HUES48 (cell line): Measurements from ENCODE around the gene KCNJ16.

ENCODE experiments used
- H3K27ac ChIP-seq: one replicate; pipeline ENCODE4 v1.7.0; 2013; ENCODE audit warnings: low read depth, low read length, inconsistent platforms
- H3K27me3 ChIP-seq: 2 replicates; pipeline ENCODE4 v1.6.1; 2013; ENCODE audit warnings: mild to moderate bottlenecking, low read length; ENCODE audit not compliant: control insufficient read depth, insufficient read depth
- H3K36me3 ChIP-seq: 2 replicates; pipeline ENCODE4 v1.6.1; 2013; ENCODE audit warnings: low read length; ENCODE audit not compliant: control insufficient read depth, insufficient read depth
- H3K4me1 ChIP-seq: 2 replicates; pipeline ENCODE4 v1.6.1; 2013; ENCODE audit warnings: mild to moderate bottlenecking, low read length; ENCODE audit not compliant: control insufficient read depth, insufficient read depth
- H3K4me3 ChIP-seq: 2 replicates; pipeline ENCODE4 v1.5.1; 2013; ENCODE audit warnings: mild to moderate bottlenecking, low read depth, low read length
- H3K9ac ChIP-seq: 2 replicates; pipeline ENCODE4 v1.6.1; 2013; ENCODE audit warnings: mild to moderate bottlenecking, low read depth, low read length, moderate library complexity
- H3K9me3 ChIP-seq: 2 replicates; pipeline ENCODE4 v1.6.1; 2013; ENCODE audit warnings: low read length; ENCODE audit not compliant: control insufficient read depth, insufficient read depth

Gene KCNJ16

DNA sequence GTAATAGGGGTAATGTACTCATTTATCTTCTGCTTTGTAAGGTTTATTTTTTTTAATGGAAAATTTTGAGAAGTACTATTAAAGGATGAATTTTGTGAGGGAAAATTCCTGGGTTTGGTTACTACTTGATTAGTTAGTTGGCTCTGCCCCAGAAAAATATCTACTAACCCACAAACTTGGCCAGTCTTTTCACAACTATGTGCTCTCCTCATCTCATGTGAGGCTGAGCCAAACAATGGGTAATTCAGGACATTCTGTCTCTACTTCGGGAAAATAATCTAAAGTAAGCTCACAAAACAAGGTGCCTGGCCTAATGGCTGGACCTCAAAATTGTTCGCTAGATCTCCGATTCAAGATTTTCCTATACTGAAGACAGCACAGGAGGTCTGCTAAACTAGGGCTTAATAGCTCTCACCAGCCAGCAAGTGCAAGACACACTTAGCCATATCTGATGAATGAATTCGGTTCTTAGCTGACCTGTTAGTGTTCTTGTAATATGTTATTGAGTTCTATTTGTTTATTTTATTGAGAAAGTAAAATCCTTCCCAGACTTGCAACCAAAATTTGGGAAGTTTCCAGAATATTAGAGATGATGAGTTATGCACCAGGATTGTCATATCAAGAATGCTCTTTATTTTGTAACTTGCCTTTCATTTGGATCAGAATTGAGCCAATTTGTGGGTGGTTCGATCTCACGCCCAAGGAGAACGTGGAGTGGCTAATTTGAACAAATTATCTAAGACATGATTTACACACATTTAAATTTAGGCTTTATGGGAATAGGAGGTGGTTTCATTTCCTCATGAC is 5.7 kb downstream of the KCNJ16 start:
- H3K27ac ChIP-seq, result no peak overlapping the region
- no peak overlapping the region for H3K4me3 ChIP-seq
- no peaks in the 10 kb centered on the region for H3K4me1 ChIP-seq
- H3K27me3 ChIP-seq, result no peaks in the 10 kb centered on the region
- H3K9ac ChIP-seq, result no peak overlapping the region
- no peaks in the 10 kb centered on the region for H3K9me3 ChIP-seq
- H3K36me3 ChIP-seq, result no peaks in the 10 kb centered on the region

DNA sequence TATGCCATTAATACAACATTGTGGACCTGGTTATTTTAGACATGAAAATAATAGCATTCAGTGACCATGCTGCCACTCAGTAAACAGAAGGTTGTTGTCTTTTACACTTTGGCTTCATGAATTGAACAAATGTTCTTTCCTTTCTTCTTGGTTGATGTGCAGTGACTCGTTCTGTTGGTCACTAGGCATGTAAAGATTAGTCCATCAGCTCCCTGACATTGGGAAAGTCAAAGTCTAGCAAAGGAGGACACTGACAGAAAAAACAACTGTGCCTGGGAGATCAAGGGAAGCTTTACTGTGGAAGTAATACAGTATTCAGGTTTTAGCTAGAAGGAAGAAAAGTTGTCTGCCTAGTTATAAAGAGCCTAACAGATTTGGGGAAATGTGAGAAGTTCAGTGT is 6.9 kb downstream of the KCNJ16 start:
- no peak overlapping the region for H3K27ac ChIP-seq
- H3K9me3 ChIP-seq, result no peaks in the 10 kb centered on the region
- no peaks in the 10 kb centered on the region for H3K36me3 ChIP-seq
- H3K4me3 ChIP-seq, result no peak overlapping the region
- H3K4me1 ChIP-seq, result no peaks in the 10 kb centered on the region
- no peak overlapping the region for H3K9ac ChIP-seq
- H3K27me3 ChIP-seq, result no peaks in the 10 kb centered on the region

- no peak overlapping the region for H3K4me3 ChIP-seq
- H3K27ac ChIP-seq, result no peak overlapping the region
- H3K36me3 ChIP-seq, result no peaks in the 10 kb centered on the region
- no peaks in the 10 kb centered on the region for H3K4me1 ChIP-seq
- no peaks in the 10 kb centered on the region for H3K9me3 ChIP-seq
- H3K27me3 ChIP-seq, result no peaks in the 10 kb centered on the region
- no peak overlapping the region for H3K9ac ChIP-seq
Observed at GRCh38 chr17:70084476-70084875, 9.5 kb downstream of the KCNJ16 start.

GRCh38 chr17:70086516-70086915 is 11.5 kb downstream of the KCNJ16 start:
- no peak overlapping the region for H3K27ac ChIP-seq
- H3K4me3 ChIP-seq, result no peak overlapping the region
- no peaks in the 10 kb centered on the region for H3K27me3 ChIP-seq
- H3K36me3 ChIP-seq, result no peaks in the 10 kb centered on the region
- H3K4me1 ChIP-seq, result no peaks in the 10 kb centered on the region
- H3K9me3 ChIP-seq, result no peaks in the 10 kb centered on the region
- H3K9ac ChIP-seq, result no peak overlapping the region

GRCh38 chr17:70089513-70090148 is 14.6 kb downstream of the KCNJ16 start:
- H3K27me3 ChIP-seq, result no peaks in the 10 kb centered on the region
- no peak overlapping the region for H3K27ac ChIP-seq
- no peaks in the 10 kb centered on the region for H3K36me3 ChIP-seq
- H3K4me1 ChIP-seq, result no peaks in the 10 kb centered on the region
- no peak overlapping the region for H3K4me3 ChIP-seq
- no peaks in the 10 kb centered on the region for H3K9me3 ChIP-seq
- no peak overlapping the region for H3K9ac ChIP-seq

DNA sequence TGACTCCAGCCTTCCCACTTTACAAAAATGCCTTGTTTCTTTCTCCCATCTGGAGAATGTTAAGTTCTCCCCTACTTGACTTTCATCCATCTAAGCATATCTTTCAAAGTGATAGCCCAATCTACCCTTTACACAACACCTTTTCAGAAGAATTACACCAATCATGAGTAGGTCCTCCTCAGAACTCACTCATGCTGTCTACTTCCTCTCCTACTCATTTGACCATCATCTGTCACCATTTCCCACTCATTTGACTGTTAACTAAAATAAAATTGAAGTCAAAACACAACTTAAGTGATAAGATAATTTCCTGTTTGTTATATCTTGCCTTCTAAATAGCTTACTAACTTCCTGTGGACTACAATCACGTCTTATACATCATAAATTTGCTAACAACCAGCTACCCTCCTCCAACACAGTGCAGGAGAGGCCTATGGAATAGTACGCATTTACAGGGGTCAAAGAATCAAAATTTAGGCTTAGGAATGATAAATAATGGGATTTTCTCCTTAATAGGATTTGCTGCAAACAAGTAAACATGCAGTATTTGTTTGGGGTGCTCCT is 16.1 kb downstream of the KCNJ16 start:
- Histone ChIP-seq H3K9ac (no peak overlapping the region), H3K4me3 (no peak overlapping the region), H3K9me3 (no peaks in the 10 kb centered on the region), H3K36me3 (no peaks in the 10 kb centered on the region), H3K27ac (no peak overlapping the region), H3K27me3 (no peaks in the 10 kb centered on the region), H3K4me1 (no peaks in the 10 kb centered on the region)

GRCh38 chr17:70091696-70092095 is 16.7 kb downstream of the KCNJ16 start:
- Histone ChIP-seq H3K9ac (no peak overlapping the region), H3K27me3 (no peaks in the 10 kb centered on the region), H3K4me3 (no peak overlapping the region), H3K9me3 (no peaks in the 10 kb centered on the region), H3K4me1 (no peaks in the 10 kb centered on the region), H3K36me3 (no peaks in the 10 kb centered on the region), H3K27ac (no peak overlapping the region)

DNA sequence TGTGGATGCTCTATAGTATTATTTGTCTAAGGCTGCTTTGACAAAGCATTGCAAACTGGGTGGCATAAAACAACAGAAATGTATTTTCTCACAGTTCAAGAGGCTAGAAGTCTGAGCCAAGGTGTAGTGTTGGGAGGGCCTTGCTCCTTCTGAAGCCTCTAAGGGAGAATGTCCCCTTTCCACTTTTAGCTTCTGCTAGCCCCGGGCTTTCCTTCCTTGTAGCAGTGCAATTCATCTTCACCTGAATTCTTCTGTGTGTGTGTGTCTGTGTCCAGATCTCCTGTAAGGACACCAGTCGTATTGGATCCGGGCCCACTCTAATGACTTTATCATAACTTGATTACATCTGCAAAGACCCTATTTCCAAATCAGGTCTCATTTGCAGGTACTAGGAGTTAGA is 18.1 kb downstream of the KCNJ16 start:
- H3K27me3 ChIP-seq, result no peaks in the 10 kb centered on the region
- H3K9me3 ChIP-seq, result no peaks in the 10 kb centered on the region
- no peak overlapping the region for H3K4me3 ChIP-seq
- H3K36me3 ChIP-seq, result no peaks in the 10 kb centered on the region
- no peaks in the 10 kb centered on the region for H3K4me1 ChIP-seq
- no peak overlapping the region for H3K27ac ChIP-seq
- H3K9ac ChIP-seq, result no peak overlapping the region

GRCh38 chr17:70095455-70095854 is 20.4 kb downstream of the KCNJ16 start:
- Histone ChIP-seq H3K4me3 (no peak overlapping the region), H3K36me3 (no peaks in the 10 kb centered on the region), H3K27me3 (no peaks in the 10 kb centered on the region), H3K9me3 (no peaks in the 10 kb centered on the region), H3K4me1 (no peaks in the 10 kb centered on the region), H3K9ac (no peak overlapping the region), H3K27ac (no peak overlapping the region)

- no peaks in the 10 kb centered on the region for H3K4me1 ChIP-seq
Observed at GRCh38 chr17:70096861-70097260, 21.8 kb downstream of the KCNJ16 start.

DNA sequence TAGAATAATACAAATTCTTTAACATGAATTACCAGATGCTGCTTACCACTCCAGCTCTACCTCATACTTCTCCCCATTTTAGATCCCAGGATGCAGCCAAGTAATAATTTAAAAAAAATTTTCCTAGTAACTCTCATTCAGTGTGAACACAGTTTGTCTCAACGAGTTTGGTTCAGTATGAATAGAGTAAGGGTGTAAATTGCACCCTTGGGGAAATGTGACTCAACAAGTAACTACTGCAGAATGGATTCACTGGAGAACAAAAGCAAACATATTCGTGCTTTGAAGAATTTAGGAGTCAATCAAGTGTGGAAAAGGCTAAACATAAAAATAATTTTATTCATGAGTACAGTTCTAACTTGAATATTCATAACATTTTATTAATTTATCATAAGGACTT is 23.0 kb downstream of the KCNJ16 start:
- Histone ChIP-seq H3K4me3 (no peak overlapping the region), H3K27me3 (no peaks in the 10 kb centered on the region), H3K4me1 (no peaks in the 10 kb centered on the region), H3K36me3 (no peaks in the 10 kb centered on the region), H3K9me3 (no peaks in the 10 kb centered on the region), H3K9ac (no peak overlapping the region), H3K27ac (no peak overlapping the region)

More at GRCh38 chr17:70096861-70097260, 21.8 kb downstream of the KCNJ16 start:
- H3K9ac ChIP-seq, result no peak overlapping the region
- H3K27me3 ChIP-seq, result no peaks in the 10 kb centered on the region
- H3K4me3 ChIP-seq, result no peak overlapping the region
- H3K9me3 ChIP-seq, result no peaks in the 10 kb centered on the region
- H3K36me3 ChIP-seq, result no peaks in the 10 kb centered on the region
- H3K27ac ChIP-seq, result no peak overlapping the region
